ENCODE measurements around the gene DHX36. TPM values are rescaled to one million over a fixed set of nuclear protein-coding genes. Genes with fewer than 3 reads are reported as not detected.

DHX36 gene
- total and polyA plus RNA-seq, 2 of the 4 experiments (the other 2 are of a cell fraction), result 27.1 to 30.2 TPM

GRCh38 chr3:154310840-154311239, 13.4 kb downstream of the DHX36 start:
- DNase-seq, result peak; percentile 54
- Histone ChIP-seq H3K79me1 (ENCODE audit: low read depth in 1 of 2, low read length in 2 of 2) (peaks cover 6 to 7% of the 10 kb centered on the region in 2 experiments; a peak in 3 of 4 replicates), H3K14ac (replicated peaks; ENCODE audit: low read depth, low read length) (no peak overlapping the region), H3K36me3 (ENCODE audit: control insufficient read depth, insufficient read depth, low read length) (peaks cover 7% of the 10 kb centered on the region; the same call in 1 of the 2 replicates), H2BK120ac (ENCODE audit: low read depth, low read length) (no peak overlapping the region), H3K56ac (ENCODE audit: extremely low read depth, insufficient read depth, low read length) (no peak overlapping the region), H4K91ac (ENCODE audit: insufficient read depth, low read depth, low read length) (no peak overlapping the region), H3K9ac (ENCODE audit: low read depth, low read length) (no peak overlapping the region), H3K4me3 (ENCODE audit: insufficient read depth, low read depth, low read length) (no peak overlapping the region), H2BK20ac (ENCODE audit: low read depth, low read length) (no peak overlapping the region), H4K5ac (ENCODE audit: low read depth, low read length) (no peak overlapping the region), H2BK15ac (ENCODE audit: low read depth, low read length) (no peak overlapping the region), H4K8ac (ENCODE audit: low read depth in 2 of 2, low read length in 2 of 2) (no peak overlapping the region), H3K27ac (ENCODE audit: insufficient read depth, low read length) (no peak overlapping the region), H2AFZ (replicated peaks; ENCODE audit: low read length, poor library complexity) (no peak overlapping the region), H3K4me2 (ENCODE audit: low read depth, low read length) (no peak overlapping the region), H3K4ac (ENCODE audit: low read depth, low read length) (no peak overlapping the region), H2AK5ac (ENCODE audit: low read depth, low read length) (no peak overlapping the region), H3K4me1 (ENCODE audit: control insufficient read depth, insufficient read depth, low read length) (no peaks in the 10 kb centered on the region), H3K9me3 (ENCODE audit: control insufficient read depth, insufficient read depth, low read length) (no peaks in the 10 kb centered on the region), H2AK9ac (replicated peaks; ENCODE audit: low read depth, low read length, poor library complexity) (no peak overlapping the region), H3K23ac (ENCODE audit: low read depth, low read length) (no peak overlapping the region), H3K18ac (ENCODE audit: low read depth, low read length) (no peak overlapping the region), H3K9me1 (ENCODE audit: insufficient read depth, low read length) (no peaks in the 10 kb centered on the region), H3K27me3 (ENCODE audit: control insufficient read depth, insufficient read depth, low read length) (no peaks in the 10 kb centered on the region), H4K20me1 (ENCODE audit: insufficient read depth, low read length) (no peaks in the 10 kb centered on the region), H2BK5ac (ENCODE audit: low read depth, low read length, poor library complexity, severe bottlenecking) (no peak overlapping the region)
- BruUV-seq (replicated peaks), result no TSS peak
- TF ChIP-seq POLR2A (IDR thresholded peaks at IDR 0.05; ENCODE audit: low read depth, low read length) (no peak), FOS (IDR thresholded peaks at IDR 0.05; ENCODE audit: low read depth, low read length) (no peak), RFX5 (IDR thresholded peaks at IDR 0.05; ENCODE audit: low read depth, low read length) (no peak), CEBPB (IDR thresholded peaks at IDR 0.05; ENCODE audit: low read depth, low read length) (no peak), MAZ (IDR thresholded peaks at IDR 0.05; ENCODE audit: borderline replicate concordance, low read depth, low read length) (no peak), USF2 (IDR thresholded peaks at IDR 0.05; ENCODE audit: low read depth, low read length) (no peak), BHLHE40 (IDR thresholded peaks at IDR 0.05; ENCODE audit: low read depth, low read length) (no peak), CHD1 (IDR thresholded peaks at IDR 0.05; ENCODE audit: low read depth, low read length) (no peak), MAFK (IDR thresholded peaks at IDR 0.05; ENCODE audit: low read depth, low read length) (no peak), NFE2L2 (IDR thresholded peaks at IDR 0.05; ENCODE audit: low read depth, low read length) (no peak), RAD21 (IDR thresholded peaks at IDR 0.05; ENCODE audit: low read length) (no peak), RCOR1 (IDR thresholded peaks at IDR 0.05; ENCODE audit: insufficient replicate concordance, low read length) (no peak), CTCF (conservative IDR thresholded peaks at IDR 0.05; ENCODE audit: low read depth, low read length) (no peak), MXI1 (IDR thresholded peaks at IDR 0.05; ENCODE audit: borderline replicate concordance, low read depth, low read length) (no peak), SMC3 (IDR thresholded peaks at IDR 0.05; ENCODE audit: low read depth, low read length) (no peak)
- dilution Hi-C loops (cut with HindIII; ENCODE audit: low sequenced_read_pairs, unreplicated experiment), result no loop called here
- ATAC-seq (ENCODE audit: low read depth), result peak; percentile 79
- in situ Hi-C loops (cut with MboI; ENCODE audit: low sequenced_read_pairs), result no loop called here
- POLR2A ChIA-PET (ENCODE audit: unreplicated experiment), result no interaction called here
- intact Hi-C loops (cut with micrococcal nuclease), result loop anchor here (5.0 kb wide), 1 partner anchor 34 kb away; no protein-coding TSS in a partner anchor
- CTCF ChIA-PET, result no interaction called here

All from IMR-90 (cell line).